ENCODE results near the gene PRKCD.

The PRKCD gene

DNA sequence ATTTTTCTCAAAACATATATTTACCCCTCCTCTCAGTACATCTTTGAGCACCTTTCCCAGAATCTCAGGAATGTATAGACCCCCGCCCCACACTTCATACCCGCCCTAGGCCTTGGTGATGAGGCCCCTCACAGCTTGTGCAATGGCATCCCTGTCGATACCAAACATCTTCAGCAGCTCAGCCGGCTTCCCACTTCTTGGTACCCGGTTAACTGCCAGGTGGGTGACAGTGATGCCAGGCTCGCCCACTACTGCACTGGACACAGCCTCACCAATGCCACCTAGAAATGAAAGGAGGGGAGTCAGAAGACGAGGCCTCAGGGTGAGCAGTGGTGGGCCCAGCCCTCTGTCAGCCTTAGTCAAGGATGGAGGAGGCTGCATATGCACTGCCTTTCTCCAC, 64.6 kb downstream of the PRKCD start:
- ChIA-PET CTCF (interaction anchor here (0.9 to 1.7 kb wide), 3 partner anchors 11 to 112 kb away, joined by 3 to 6 read pairs (median 5); no protein-coding TSS in a partner anchor), POLR2A (interaction anchor here (0.6 kb wide), 1 partner anchor 12 kb away, joined by 3 read pairs; no protein-coding TSS in a partner anchor)
- H3K4me3 ChIP-seq (ENCODE audit: low read depth, low read length), result no peak overlapping the region
- TF ChIP-seq, protein P1, sequence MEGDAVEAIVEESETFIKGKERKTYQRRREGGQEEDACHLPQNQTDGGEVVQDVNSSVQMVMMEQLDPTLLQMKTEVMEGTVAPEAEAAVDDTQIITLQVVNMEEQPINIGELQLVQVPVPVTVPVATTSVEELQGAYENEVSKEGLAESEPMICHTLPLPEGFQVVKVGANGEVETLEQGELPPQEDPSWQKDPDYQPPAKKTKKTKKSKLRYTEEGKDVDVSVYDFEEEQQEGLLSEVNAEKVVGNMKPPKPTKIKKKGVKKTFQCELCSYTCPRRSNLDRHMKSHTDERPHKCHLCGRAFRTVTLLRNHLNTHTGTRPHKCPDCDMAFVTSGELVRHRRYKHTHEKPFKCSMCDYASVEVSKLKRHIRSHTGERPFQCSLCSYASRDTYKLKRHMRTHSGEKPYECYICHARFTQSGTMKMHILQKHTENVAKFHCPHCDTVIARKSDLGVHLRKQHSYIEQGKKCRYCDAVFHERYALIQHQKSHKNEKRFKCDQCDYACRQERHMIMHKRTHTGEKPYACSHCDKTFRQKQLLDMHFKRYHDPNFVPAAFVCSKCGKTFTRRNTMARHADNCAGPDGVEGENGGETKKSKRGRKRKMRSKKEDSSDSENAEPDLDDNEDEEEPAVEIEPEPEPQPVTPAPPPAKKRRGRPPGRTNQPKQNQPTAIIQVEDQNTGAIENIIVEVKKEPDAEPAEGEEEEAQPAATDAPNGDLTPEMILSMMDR (IDR thresholded peaks at IDR 0.05; ENCODE audit: insufficient read depth, low read length, missing control alignments), result no peak
- no peak for DNase-seq (ENCODE audit: low read depth, low spot score)

DNA sequence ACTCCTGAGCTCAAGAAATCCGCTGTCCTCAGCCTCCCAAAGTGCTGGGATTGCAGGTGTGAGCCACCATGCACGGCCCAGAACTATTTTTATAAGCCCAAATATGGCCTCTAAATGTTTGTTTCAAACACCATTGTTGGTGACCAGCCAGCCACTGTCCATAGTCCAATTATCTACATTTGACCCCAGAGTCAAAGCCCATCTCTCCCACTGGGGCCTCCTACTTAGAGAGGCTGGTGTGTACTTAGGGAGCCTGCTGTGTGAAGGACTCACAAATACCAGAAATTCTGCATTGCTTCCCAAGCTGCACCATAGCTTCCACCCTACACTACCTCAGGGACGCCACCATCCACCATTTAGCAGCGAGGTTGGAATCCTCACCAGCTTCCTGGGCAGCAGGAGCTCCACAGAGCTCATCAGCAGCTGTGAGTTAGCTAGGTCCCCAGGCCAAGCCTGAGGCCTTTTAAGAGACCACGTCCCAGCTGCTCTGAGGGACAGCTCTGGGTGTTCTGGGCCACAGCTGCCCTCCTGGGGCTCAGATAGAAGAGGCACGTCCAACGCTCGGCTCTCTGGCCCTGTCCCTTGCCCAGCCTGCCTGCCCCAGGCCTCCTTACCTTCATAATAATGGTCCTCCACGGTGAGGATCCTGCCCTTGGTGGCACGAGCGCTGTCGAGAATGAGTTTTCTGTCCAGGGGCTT, 65.3 kb downstream of the PRKCD start:
- H3K4me3 ChIP-seq (ENCODE audit: low read depth, low read length), result no peak overlapping the region
- TF ChIP-seq, protein P1 (IDR thresholded peaks at IDR 0.05; ENCODE audit: insufficient read depth, low read length, missing control alignments), result no peak
- CTCF ChIA-PET, result interaction anchor here (0.9 to 1.9 kb wide), 4 partner anchors 11 to 112 kb away, joined by 3 to 6 read pairs (median 4); no protein-coding TSS in a partner anchor
- POLR2A ChIA-PET, result interaction anchor here (0.6 kb wide), 1 partner anchor 11 kb away, joined by 3 read pairs; no protein-coding TSS in a partner anchor
- no peak for DNase-seq (ENCODE audit: low read depth, low spot score)

DNA sequence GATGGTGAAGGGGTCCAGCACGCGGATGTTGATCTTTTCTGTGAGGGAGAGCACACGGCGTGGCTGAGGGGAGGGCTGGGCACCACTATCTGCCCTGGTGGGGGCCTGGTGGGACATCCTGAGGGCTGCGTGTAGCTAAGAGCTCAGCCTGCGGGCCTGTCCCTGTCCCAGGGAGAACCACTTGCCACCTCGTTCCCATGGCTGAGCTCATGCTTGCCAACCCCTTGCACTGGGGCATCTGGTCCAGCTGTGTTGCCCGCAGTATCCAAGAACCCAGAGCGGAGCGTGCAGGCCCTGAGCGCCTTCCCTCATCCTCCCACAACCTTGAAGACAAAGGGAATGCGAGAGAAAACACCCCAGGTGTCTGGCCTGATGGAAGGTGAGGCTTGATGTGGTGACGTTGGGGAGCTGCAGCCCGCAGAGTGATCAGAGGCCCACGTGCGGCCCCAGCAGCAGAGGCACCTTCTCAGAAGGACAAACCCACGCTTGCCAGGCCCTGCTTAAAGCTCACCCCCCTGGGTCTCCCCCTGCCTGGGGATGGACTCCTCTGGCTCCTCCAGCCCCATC, 65.9 kb downstream of the PRKCD start:
- TF ChIP-seq, protein P1 (IDR thresholded peaks at IDR 0.05; ENCODE audit: insufficient read depth, low read length, missing control alignments), result no peak
- DNase-seq (ENCODE audit: low read depth, low spot score), result no peak
- ChIA-PET POLR2A (no interaction called here), CTCF (interaction anchor here (0.9 to 1.9 kb wide), 4 partner anchors 8 to 113 kb away, joined by 3 to 6 read pairs (median 4); no protein-coding TSS in a partner anchor)
- no peak overlapping the region for H3K4me3 ChIP-seq (ENCODE audit: low read depth, low read length)

DNA sequence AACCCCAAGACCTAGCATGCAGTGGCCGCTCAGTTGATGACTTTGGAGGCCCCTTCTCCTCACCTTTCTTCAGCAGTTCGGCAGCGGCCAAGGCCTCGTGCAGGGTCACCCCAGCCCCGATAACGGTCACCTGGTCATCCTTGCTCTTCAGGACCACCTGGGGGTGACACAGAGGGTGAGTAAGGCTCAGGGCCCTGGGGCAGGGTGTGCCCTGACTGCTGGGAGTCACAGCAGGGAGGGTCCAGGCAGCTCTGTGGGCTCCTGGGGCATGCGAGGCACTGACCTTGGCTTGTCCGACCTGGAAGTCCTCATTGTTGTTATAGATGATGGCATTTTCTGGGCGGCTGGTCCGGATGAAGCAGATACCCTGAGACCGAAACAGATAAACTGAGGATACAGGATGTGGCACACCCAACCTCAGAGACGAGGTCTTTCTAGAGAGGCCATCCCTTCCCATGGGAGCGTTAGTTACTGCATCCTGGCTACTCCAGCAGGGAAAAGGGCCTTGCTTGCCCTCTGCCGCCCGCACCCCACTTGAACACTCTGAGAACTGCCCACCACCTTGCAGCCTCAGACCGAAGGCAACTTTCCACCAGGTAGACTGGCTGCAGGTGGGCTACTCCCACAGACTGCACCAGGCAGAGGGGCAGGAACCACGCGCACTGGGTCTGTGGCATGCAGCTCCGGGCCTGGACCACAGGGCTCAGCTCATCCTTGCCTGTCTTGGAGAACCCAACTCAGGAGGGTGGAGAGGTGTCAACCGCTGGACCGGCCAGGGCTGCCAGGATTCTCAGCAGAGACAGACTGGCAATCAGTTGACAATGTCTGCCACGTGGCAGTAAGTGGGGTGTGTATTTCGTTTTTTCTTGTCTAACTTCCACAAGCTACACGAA, 67.2 kb downstream of the PRKCD start:
- no peak overlapping the region for H3K4me3 ChIP-seq (ENCODE audit: low read depth, low read length)
- CTCF ChIA-PET, result interaction anchor here (0.9 to 11.4 kb wide), 4 partner anchors 8 to 94 kb away, joined by 3 to 141 read pairs (median 4); no protein-coding TSS in a partner anchor
- POLR2A ChIA-PET, result no interaction called here
- no peak for DNase-seq (ENCODE audit: low read depth, low spot score)
- TF ChIP-seq, protein P1 (IDR thresholded peaks at IDR 0.05; ENCODE audit: insufficient read depth, low read length, missing control alignments), result no peak

DNA sequence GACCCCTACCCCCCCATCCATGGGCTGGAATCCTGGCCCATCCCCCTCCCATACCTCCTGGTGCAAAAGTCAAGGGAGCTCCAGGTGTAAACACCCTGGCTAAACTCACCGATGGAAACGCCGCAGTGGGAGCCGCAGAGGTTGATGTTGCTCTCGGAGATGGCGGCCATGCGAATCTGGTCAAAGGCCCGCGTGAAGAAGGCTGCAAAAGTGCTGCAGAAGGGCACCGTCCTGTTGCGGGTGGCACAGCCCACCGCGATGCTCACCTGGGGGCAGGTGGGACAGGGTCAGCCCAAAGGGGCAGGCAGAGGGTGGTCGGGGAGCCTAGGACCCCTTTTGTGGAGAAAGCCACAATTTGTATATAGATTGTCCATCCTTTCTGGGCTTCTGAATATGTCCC, 68.2 kb downstream of the PRKCD start:
- TF ChIP-seq, protein P1 (IDR thresholded peaks at IDR 0.05; ENCODE audit: insufficient read depth, low read length, missing control alignments), result no peak
- ChIA-PET POLR2A (no interaction called here), CTCF (interaction anchor here (11.4 kb wide), 1 partner anchor 9 kb away, joined by 141 read pairs; no protein-coding TSS in a partner anchor)
- no peak overlapping the region for H3K4me3 ChIP-seq (ENCODE audit: low read depth, low read length)
- DNase-seq (ENCODE audit: low read depth, low spot score), result no peak
